ENCODE measurements around the gene PGLYRP4.
A peak's percentile ranks its signal among the peaks of the same experiment; 100 is the strongest.
"Not testable (repeated sequence)": the region's sequence is repeated elsewhere in the genome, so short reads cannot be mapped to it uniquely, and the experiment has no call there.

The PGLYRP4 gene

DNA sequence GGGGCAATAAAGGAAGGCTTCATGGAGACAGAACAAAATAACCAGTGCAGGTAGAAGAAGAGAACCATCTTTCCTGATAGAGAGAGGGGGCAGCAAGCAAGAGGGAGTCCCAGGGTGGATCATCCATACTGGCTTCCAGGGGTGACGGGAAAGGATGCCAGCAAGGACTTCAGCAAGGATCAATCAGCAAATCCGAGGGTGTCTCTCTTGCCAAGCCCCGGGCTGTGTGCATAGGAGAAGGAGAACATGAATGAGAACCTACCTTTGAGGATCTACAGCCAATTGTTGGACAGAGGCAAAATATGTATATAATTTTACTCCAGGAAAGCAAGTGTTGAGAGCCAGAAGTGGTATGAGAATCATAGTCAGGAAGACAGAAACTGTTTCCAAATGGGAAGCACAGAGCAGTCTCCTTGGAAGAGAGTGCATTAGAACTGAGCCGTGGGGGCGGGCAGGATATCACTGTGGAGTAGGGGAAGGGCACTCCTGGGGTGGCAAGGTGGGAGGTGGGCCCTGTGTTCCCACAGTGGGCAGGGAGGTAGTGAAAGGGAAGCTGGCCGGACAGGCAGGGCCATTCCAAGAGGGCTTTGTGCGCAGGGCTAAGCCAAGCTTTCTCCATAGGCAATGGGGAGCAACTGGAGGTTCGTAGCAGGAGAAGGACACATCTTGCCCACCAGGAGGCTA lies 7.9 kb upstream of the PGLYRP4 start:
- DNase-seq (ENCODE audit: low spot score) = no peak

DNA sequence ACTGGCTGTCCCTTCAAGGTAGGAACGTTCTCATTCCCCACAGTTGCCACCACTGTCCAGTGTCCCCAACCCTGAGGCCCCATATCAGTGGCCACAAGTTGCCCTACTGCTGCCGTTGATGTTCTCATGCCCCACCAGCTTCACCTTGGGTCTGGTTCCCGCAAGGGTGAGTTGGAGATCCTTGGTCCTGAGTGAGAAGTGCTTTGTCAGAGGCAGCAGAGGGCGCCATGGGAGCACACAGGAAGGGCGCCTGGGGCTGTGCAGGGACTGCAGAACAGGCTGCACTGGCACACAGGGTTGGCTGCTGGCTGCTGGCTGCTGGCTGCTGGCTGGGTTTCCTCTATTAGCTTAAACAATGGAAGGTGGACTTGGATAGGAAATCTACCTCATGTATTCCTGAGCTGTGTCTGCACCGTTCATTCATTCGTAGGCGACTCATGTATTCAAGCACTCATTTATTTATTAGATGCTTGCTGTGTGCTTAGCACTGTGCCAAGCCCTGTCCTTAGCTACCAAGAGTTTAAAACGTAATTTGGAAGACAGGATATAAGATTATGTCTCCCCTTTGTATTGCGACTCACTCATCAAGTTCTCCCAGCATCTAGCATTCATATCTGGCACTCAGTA lies 6.9 kb upstream of the PGLYRP4 start:
- DNase-seq (ENCODE audit: low spot score) = peak; percentile 36

DNA sequence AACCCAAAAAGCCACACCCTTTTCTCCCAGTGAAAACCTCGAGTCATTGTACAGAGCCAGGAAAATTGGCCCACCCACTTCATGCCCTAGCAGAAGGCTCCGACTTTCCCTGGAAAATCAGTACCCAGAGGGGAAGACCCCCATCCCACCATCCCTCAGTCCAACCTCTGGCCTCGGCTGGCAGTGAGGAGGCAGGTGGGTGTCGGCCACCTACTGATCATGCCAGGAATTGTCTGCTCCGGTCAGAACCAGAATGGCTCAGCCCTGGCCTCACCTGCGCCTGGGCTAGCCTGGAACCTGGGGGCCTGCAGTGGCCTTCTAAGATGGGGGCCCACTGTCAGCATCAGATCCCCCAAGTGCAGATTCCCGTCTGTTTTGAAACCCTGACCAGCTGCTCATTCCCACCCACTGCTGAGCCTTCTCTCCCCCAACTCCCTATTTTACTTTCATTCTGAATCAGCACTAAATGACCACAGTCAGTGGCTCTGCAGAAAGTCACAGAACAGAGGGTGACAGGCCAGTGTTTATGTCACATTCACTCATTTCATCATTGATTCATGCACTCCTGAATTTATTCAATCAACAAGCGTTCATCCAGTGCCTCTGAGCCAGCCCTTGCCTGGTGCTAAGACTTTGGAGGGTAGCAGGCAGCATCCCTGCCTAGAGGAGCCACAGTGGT lies 6.0 kb upstream of the PGLYRP4 start:
- no peak for DNase-seq (ENCODE audit: low spot score)

DNA sequence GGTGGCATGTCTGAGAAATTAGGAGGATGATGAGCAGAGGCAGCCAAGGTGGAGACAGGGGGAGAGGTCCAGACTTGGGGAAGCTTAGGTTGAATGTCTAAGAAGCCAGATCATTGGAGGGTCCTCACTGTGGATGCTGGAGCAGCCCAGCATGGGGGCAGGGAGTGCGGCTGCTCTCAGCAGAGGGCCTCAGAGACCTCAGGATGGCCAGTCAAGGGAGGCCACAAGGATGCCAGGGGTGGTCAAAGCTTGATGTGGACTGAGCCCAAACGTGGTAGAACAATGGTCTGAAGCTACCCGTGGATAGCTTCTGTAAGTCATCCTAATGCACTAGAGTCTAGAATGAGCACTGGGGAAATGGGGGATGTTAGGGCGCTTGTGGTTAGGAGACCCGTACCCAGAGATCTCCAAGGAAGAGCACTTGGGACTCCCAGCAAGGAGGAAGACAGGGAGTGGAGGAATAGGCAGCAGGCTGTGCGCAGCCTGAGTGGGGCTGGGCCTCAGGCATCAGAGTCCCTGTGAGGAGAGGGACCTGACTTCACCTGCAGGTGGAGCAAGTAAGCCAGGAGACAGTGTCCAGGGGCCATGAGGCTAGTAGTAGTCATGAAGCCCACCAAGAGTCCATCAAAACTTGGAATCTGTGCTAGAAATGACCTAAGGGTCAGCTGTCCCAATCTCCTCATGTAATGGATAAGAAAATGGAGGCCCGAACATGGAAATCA lies 4.7 kb upstream of the PGLYRP4 start:
- DNase-seq (ENCODE audit: low spot score) = no peak

DNA sequence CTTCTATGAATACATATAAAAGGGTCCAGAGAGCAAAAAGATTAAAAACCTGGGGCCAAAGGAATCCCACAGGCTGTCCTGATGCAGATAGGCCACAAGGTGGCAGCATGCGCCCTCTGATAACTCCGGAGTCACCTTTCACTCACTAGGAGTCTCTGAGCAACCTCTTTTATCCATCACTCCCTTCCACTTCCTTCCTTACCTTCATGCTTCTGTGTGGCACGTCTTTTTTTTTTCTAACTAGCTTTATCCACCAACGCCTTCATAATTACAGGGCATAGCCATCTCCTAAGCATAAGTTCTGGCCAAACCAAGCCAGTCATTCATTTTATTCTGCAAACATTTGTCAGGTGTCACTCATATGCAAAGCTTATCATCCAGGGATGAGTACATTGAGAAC lies 3.9 kb upstream of the PGLYRP4 start:
- DNase-seq (ENCODE audit: low spot score) = peak; percentile 70

DNA sequence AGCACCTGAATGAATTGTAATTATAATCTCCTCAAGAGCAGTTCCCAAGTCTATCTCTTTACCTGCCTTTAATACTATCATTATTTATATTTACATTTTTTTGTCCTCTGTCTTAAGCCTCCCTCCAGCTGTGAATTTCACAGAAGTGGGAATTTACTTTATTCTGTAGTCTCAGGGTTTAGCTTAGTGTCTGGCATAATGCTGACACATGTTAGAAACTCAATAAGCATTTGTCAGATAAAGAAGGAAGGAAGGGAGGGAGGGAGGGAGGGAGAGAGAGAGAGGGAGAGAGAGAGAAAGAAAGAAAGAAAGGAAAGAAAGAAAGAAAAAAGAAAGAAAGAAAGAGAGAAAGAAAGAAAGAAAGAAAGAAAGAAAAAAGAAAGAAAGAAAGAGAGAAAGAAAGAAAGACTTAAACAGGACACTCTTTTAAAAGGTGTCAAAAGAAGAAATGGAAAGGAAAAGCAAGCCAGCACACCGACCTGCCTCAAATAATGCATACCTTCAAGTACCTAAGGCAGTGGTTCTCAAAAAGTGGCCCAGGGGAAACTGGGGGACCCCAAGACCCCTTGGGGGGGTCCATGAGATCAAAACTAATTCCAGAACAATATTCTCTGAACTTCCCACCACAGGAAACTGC lies 1.8 kb upstream of the PGLYRP4 start:
- no peak for DNase-seq (ENCODE audit: low spot score)

DNA sequence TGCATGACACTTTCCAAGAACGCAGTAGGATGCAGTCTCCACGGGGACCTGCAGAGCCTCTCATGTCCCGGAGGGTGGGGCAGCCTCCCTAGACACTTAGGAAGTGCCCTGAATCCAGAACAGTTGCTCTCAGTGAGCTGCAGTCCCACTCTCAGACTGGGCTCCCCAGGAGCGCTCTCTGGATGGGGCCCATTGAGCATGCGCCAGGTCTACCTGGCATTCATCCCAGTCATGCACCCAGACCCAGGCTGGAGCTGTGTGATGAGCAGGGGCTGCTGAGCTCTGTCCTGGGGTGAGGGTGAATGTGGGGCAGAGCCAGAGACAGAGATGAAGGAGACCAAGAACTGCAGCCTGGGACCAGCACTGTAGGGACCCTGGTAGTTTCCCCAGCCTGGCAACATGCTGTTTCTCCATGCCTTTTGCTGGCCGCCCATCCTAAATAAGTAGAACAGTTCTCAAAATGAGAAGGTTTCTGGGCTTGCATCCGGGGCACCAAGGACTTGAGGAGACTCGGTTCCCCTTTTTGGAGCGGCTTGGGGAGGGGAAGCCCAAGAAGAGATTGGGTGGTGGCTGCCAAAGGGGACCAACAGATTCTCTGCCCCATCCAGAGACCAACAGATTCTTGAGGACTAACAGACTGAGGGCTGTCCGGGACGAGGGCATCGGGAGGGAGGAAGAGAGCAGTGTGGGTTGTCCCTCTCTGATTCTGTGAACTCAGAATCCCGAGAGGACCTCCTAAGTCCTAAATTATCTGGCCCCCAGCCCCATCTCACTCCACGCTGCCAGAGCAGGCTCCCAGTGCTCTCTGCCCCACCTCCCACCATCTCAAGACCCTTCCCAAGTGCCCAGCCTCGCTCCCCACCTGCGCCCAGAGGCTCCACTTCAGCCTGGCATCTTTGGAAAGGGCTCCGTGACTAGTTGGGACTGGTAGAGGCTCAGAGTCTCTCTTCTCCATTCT lies 1.0 kb upstream of the PGLYRP4 start:
- no peak for DNase-seq (ENCODE audit: low spot score)

DNA sequence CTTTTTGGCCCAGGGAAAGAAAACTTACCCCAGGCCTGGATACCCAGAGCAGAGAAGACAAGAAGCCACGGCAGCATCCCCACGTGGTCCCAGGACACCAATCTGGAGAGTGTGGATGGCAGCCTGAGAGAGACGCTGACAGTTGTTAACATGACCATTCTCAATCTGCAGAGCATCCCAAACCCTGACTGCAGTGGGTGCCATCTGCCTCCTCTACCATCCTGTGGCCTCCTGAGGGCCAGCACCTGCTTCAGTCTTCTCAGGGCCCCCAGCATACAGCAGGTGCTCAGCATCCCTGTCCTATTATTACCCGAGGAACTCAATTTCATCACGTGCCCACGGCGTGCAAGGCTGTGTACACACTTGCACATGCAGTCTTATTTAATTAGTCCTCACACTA lies 785 bp downstream of the PGLYRP4 start:
- no peak for DNase-seq (ENCODE audit: low spot score)

DNA sequence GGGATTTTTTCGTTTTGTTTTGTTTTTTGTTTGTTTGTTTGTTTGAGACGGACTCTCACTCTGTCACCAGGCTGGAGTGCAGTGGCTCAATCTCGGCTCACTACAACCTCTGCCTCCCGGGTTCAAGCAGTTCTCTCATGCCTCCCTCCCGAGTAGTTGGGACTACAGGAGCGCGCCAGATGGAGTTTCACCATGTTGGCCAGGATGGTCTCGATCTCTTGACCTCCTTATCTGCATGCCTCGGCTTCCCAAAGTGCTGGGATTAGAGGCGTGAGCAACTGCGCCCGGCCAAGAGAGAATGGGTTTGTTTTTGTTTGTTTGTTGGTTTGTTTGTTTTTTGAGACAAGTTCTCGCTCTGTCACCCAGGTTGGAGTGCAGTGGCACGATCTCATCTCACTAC lies 1.6 kb downstream of the PGLYRP4 start:
- DNase-seq (ENCODE audit: low spot score) = not testable (repeated sequence)

DNA sequence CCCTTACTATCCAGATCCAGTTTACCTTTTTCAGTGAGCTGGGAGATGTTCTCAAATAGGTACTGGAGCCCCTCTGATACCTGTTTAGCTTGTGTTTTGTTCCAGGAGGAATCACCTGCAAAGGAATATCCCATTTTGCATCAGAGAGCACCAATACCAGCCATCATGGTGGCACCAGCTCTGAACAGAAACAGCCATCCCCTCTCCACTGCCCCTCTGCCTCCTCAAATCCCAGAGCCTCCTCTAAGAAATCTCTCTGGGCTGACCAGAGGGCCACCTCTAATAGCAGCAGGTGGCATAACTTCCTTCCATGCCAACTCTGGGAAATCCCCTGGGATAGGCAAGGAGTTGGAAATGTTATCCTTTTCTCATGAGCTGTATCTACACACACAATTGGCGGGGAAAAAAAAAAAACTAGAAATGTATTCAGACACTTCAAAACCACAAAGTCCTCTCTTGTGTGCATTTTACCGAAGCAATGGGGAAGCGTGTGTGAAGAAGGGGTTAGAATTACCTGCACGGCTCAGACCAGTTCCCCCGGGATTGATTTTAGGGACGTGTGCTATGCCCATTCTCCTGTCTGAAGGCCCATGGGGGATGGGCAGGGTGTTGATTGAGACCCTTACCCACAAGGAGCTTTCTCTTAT lies 2.4 kb downstream of the PGLYRP4 start:
- no peak for DNase-seq (ENCODE audit: low spot score)

DNA sequence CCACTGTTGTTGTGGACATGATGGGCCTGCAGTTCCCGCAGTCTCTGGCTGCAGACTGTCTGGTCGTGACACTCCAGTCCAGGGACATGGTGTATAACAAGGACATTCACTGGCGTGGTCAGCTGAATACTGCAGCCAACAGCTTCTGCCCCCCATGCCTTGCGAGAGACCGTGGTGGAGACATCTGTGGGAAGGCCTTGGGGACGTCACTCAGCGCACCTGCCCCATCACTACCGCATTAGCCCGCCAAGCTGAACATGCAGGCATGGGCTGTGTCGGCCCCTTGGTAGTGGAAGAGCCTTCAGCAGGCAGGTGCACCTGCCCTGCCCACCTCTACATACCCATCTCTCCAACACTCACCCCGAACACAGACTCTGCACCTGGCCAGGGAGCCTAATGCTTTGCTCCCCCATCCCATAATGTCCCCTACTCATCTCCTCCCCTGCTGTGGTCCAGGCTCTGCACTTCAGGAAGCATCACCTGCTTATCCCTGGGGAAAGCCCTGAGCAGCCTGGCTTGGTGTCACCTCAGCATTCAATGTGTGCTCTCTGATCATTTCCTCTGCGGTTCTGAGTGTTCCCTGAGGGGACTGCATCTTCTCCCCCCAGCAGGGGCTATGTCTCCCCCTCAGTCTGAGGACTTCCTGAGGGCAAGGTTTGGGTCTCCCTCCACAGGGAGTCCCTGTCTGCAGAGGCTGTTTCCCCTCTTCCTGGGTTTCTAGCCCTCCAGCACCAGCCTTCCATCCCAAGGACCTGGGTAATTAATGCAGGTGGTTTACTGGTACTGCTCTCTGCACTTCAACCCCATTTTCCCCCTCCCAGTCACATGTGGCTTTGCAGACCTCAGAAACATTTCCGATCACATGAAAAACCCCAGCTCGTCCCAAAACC lies 3.2 kb downstream of the PGLYRP4 start:
- DNase-seq (ENCODE audit: low spot score) = no peak

DNA sequence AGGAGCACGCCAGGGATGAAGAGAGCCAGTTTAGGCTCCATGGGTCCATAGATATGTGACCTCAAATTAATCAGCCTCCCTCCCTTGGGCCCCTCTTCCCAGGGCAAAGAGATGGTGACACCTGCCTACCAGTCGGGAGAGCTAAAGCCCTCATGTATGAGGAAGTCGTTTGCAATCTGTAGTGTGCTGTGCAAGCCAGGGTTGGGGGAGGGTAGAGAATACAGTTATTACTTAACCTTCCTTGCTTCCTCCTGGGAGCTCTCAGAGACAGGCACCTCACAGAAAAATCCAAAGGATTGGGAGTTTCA lies 4.0 kb downstream of the PGLYRP4 start:
- no peak for DNase-seq (ENCODE audit: low spot score)

DNA sequence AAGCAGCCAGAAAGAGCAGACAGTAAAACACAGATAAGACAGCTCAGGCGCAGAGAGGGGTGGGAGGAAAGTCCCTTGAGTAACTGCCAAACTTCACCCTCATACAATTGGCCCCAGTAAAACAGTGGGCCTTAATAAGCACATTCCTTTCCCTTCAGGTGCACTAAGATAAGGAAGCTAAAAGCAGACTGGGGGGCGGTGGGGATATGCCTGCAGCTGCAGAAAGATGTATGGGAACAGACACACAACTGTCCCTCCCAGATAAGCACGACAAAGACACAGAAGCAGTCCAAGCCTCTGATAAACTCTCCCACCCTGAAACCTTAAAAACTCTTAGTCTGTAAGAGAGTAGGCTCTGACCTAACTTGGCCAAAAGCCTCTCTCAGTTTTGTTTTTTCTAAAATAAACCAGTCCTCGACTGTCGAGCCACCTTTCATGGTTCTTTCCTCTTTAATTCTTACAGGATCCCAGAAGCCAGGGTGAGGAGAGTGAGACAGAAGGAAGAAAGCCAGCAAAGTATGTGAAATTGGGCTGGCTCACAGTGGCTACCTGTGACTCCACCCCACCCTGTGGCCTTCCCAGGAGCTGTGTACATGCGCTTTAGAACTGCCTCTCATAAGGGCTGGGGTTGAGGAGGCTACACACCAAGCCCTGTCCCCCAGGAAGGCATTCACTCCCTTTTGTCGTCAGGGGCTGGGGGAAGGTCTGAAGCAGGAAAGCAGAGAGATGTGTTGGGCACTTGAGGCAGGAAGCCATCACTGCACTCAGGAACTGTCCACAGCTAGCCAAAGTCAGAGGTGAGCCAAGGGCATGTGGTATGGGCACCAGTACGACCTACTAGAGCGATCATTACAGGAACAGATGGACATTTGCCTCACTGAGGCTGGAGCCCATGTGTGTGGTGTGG lies 4.6 kb downstream of the PGLYRP4 start:
- no peak for DNase-seq (ENCODE audit: low spot score)

DNA sequence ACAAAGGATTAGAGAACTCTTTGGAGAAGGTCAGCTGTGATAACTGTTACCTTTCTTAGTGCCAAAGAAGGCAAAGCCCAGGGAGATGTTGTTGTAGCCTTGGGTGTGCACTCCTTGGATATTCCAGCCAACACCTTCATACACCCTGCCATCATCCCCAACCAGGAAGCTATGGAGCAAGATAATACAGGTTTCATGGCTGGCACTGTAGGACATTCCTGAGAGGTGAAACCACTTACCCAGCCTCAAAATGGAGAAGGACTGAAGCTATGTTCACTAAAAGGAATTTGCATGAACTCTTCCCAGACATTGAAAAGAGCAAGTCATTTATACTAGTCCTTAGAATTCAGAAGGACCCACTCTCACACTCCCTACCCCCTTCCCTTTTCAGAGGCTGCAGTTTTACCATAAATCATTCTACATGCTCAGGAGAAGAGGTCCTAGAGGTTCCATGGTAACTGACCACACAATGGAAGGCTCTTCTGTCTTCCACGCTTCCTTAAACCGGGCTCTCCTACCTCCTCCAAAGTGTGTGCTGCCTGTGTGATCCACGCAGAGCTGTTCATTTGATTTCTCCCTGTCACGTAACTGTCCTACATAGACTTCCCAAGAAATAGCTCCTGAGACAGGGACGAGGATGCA lies 5.5 kb downstream of the PGLYRP4 start:
- no peak for DNase-seq (ENCODE audit: low spot score)

DNA sequence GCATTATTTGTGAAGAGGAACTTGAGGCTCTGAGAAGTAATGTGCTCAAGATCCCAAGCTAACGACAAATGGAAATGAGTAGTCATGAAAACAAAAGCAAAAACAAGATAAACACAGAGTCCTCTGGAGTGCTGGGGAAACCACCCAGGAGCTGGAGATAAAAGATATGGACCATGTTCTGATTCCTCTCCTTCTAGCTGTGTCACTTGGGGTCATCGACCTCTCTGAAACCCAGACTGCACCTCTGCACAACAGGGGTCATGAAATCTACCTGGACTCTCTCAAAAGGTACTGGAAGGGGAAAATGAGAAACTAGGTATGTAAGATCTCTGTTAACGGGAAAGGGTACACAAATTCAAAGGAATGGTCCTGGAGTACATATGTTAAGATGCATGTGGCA lies 6.5 kb downstream of the PGLYRP4 start:
- no peak for DNase-seq (ENCODE audit: low spot score)

DNA sequence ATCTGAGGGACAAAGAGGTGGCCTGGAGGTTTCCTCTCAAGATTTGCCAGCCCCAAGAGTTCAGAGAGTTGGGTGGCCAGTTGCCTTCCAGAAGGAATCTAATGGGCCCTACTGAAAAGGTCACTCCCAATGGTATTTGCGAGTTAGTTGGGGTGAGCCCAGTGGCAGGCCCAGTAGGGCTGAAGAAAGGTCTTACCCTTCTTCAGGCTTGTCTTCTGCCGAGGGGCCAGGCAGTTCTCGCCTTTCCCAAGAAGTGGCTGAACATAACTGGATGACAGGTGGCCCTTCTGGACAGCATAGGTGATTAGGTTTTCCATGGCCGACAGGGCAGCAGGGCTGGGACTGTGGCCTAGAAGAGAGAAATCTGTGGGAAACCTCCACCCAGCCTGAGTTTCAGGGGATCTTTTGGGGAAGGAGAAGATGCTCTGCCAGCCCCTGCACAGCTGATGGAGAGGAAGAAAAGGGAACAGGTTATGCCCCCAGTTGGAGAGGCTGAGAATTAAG lies 7.2 kb downstream of the PGLYRP4 start:
- DNase-seq (ENCODE audit: low spot score) = no peak

DNA sequence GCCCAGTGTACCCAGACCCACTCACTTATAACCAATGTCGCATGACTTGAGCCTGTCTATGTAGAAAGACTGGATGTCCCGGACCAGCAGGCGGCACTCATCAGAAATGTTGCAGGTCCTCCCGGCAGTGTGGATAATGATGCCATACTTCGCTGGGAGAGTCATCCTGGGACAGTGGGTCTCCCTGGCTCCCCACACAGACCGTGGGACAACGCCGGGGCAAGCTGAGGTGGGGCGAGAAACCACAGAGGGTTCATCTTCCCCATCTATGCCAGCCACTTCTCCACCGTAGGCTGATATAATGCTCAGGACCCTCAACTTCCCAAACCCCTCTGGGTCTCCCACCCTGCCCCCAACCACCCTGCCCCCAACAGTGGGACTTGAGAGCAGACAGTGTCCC lies 8.3 kb downstream of the PGLYRP4 start:
- no peak for DNase-seq (ENCODE audit: low spot score)

DNA sequence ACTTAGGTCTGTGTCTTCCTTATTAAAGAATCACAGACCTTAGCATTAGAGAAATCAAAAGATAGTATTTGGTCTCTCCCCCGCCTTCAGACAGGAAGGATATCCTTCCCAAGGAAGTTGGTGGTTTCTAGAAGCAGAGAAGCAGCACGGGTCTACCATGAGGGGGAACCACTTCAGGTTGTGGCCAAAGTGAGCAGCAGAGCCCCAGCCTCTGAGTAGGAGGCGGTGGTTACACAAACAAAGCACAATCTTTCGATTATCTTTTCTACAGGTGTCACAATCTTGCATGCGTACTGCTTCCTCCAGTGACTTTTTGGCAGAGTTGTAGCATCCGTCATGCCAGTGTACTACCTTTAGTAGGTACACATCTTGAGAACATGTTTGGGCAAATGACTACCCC lies 8.8 kb downstream of the PGLYRP4 start:
- DNase-seq (ENCODE audit: low spot score) = no peak

Measured in kidney capillary endothelial cell (primary cell).